Chondrocyte (in vitro differentiated cells): ENCODE data around the gene ACAT1. TPM values are rescaled to one million over a fixed set of nuclear protein-coding genes. Genes with fewer than 3 reads are reported as not detected.
"Not testable (repeated sequence)": the region's sequence is repeated elsewhere in the genome, so short reads cannot be mapped to it uniquely, and the experiment has no call there.

Experiments used
- DNase-seq: peaks from one replicate; pipeline ENCODE4 v3.0.0; 2021; ENCODE audit warnings: mixed read lengths, low spot score
- H3K27ac Mint-ChIP-seq: one replicate; pipeline ENCODE4 v1.8.0; 2021; ENCODE audit warnings: mild to moderate bottlenecking, moderate library complexity, mixed read lengths; ENCODE audit not compliant: unreplicated experiment
- H3K27me3 Mint-ChIP-seq: 2 replicates; pipeline ENCODE4 v1.8.0; 2021; ENCODE audit warnings: low read depth, mixed read lengths
- H3K36me3 Mint-ChIP-seq: 2 replicates; pipeline ENCODE4 v1.8.0; 2021; ENCODE audit warnings: low read depth, mixed read lengths
- H3K4me1 Mint-ChIP-seq: 2 replicates; pipeline ENCODE4 v1.8.0; 2021; ENCODE audit warnings: low read depth, mild to moderate bottlenecking, mixed read lengths
- H3K4me3 Mint-ChIP-seq: one replicate; pipeline ENCODE4 v1.8.0; 2021; ENCODE audit warnings: mild to moderate bottlenecking, moderate library complexity, mixed read lengths; ENCODE audit not compliant: unreplicated experiment
- H3K9me3 Mint-ChIP-seq: 2 replicates; pipeline ENCODE4 v1.8.0; 2021; ENCODE audit warnings: low read depth, mixed read lengths
- total RNA-seq: library from RNA; stranded (reverse); gene quantifications from 3 replicates; pipeline ENCODE4 v1.2.1, GENCODE V29; 2021
- TF ChIP-seq, protein P1 (sequence below): fragments of 200-600 bp; sonication (generic); IDR thresholded peaks from 2 replicates; pipeline ENCODE4 v1.5.0; 2021; ENCODE audit warnings: antibody characterized with exemption, mild to moderate bottlenecking, moderate library complexity

ACAT1 gene
- total RNA-seq, 1 donor from 2014 or later, result 43.1 TPM

GRCh38 chr11:108117746-108118371, 3.5 kb upstream of the ACAT1 start:
- Mint-ChIP-seq H3K27me3 (no peaks in the 10 kb centered on the region), H3K4me1 (peaks cover 17% of the 10 kb centered on the region), H3K4me3 (no peak overlapping the region), H3K36me3 (no peaks in the 10 kb centered on the region), H3K27ac (no peak overlapping the region), H3K9me3 (no peaks in the 10 kb centered on the region)
- DNase-seq, result no peak
- TF ChIP-seq, protein P1, sequence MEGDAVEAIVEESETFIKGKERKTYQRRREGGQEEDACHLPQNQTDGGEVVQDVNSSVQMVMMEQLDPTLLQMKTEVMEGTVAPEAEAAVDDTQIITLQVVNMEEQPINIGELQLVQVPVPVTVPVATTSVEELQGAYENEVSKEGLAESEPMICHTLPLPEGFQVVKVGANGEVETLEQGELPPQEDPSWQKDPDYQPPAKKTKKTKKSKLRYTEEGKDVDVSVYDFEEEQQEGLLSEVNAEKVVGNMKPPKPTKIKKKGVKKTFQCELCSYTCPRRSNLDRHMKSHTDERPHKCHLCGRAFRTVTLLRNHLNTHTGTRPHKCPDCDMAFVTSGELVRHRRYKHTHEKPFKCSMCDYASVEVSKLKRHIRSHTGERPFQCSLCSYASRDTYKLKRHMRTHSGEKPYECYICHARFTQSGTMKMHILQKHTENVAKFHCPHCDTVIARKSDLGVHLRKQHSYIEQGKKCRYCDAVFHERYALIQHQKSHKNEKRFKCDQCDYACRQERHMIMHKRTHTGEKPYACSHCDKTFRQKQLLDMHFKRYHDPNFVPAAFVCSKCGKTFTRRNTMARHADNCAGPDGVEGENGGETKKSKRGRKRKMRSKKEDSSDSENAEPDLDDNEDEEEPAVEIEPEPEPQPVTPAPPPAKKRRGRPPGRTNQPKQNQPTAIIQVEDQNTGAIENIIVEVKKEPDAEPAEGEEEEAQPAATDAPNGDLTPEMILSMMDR, result peak; percentile 85

DNA sequence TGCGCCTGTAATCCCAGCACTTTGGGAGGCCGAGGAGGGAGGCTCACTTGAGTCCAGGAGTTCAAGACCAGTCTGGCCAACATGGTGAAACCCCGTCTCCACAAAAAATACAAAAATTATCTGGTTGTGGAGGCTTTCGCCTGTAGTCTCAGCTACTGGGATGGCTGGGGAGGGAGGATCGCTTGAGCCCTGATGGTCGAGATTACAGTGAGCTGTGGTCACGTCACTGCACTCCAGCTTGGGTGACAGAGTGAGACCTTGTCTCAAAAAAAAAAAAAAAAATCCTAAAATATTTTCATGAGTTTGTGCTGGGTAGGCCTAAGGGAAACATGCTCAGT, 462 bp upstream of the ACAT1 start:
- not testable (repeated sequence) for DNase-seq, H3K9me3 Mint-ChIP-seq, H3K36me3 Mint-ChIP-seq, H3K27me3 Mint-ChIP-seq
- peak overlapping the region; percentile 70 for H3K27ac Mint-ChIP-seq
- H3K4me3 Mint-ChIP-seq, result peak overlapping the region; percentile 89
- H3K4me1 Mint-ChIP-seq, result peaks cover 31% of the 10 kb centered on the region

- peak overlapping the region; percentile 92 for H3K27ac Mint-ChIP-seq
- TF ChIP-seq, protein P1, result no peak
- peaks cover 4% of the 10 kb centered on the region for H3K36me3 Mint-ChIP-seq
- peaks cover 31% of the 10 kb centered on the region for H3K4me1 Mint-ChIP-seq
- H3K27me3 Mint-ChIP-seq, result no peaks in the 10 kb centered on the region
- H3K4me3 Mint-ChIP-seq, result peak overlapping the region; percentile 89
- no peaks in the 10 kb centered on the region for H3K9me3 Mint-ChIP-seq
- DNase-seq, result no peak
Observed at GRCh38 chr11:108122166-108122628, 830 bp downstream of the ACAT1 start.

GRCh38 chr11:108125096-108125495, 3.7 kb downstream of the ACAT1 start:
- Mint-ChIP-seq H3K27ac (no peak overlapping the region), H3K4me3 (no peak overlapping the region), H3K4me1 (peaks cover 31% of the 10 kb centered on the region), H3K36me3 (peaks cover 13% of the 10 kb centered on the region), H3K9me3 (no peaks in the 10 kb centered on the region), H3K27me3 (no peaks in the 10 kb centered on the region)
- DNase-seq, result no peak
- TF ChIP-seq, protein P1, result no peak

- no peaks in the 10 kb centered on the region for H3K9me3 Mint-ChIP-seq
- TF ChIP-seq, protein P1, result no peak
- no peaks in the 10 kb centered on the region for H3K27me3 Mint-ChIP-seq
- H3K4me1 Mint-ChIP-seq, result peaks cover 10% of the 10 kb centered on the region
- no peak for DNase-seq
- peaks cover 17% of the 10 kb centered on the region for H3K36me3 Mint-ChIP-seq
- H3K4me3 Mint-ChIP-seq, result no peak overlapping the region
- no peak overlapping the region for H3K27ac Mint-ChIP-seq
Observed at GRCh38 chr11:108128772-108129171, 7.4 kb downstream of the ACAT1 start.

DNA sequence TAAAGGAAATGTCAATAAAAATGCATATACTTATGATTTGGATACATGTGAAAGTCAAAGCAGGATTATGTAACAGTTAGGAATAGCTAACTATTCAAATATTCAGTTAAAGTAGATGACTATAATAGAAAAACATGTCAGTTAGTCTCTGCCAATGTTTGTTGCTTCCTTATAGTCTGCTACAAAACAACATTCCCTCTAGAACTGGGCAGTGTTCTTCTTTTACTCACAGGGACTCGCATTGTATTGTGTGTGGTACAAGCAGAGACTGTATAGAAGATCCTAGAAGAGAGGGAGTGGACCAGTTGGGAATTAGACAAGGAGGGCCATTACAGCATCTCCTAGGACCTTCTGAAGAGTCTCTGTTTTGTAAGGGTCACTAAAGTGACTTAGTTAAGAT, 10.6 kb downstream of the ACAT1 start:
- no peak overlapping the region for H3K4me3 Mint-ChIP-seq
- H3K27me3 Mint-ChIP-seq, result no peaks in the 10 kb centered on the region
- DNase-seq, result no peak
- no peaks in the 10 kb centered on the region for H3K9me3 Mint-ChIP-seq
- TF ChIP-seq, protein P1, result no peak
- H3K27ac Mint-ChIP-seq, result no peak overlapping the region
- H3K4me1 Mint-ChIP-seq, result peaks cover 3% of the 10 kb centered on the region
- H3K36me3 Mint-ChIP-seq, result peaks cover 17% of the 10 kb centered on the region

DNA sequence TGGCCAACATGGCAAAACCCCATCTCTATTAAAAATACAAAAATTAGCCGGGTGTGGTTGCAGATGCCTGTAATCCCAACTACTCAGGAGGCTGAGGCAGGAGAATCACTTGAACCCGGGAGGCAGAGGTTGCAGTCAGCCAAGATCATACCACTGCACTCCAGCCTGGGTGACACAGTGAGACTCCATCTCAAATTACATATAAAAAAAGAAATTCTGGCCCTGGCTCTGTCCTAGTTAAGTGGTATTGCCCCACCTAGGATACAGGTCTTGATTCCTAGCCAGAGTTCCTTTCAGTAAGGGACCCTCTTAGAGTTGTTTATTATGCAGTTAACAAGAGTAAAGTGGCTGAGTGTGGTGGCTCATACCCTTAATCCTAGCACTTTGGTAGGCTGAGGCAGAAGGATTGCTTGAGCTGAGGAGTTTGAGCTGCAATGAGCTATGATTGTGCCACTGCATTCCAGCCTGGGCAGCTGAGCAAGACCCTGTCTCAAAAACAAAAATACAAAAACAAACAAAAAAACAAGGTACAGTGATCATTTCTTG, 11.7 kb downstream of the ACAT1 start:
- not testable (repeated sequence) for H3K27me3 Mint-ChIP-seq, H3K4me3 Mint-ChIP-seq, DNase-seq, H3K9me3 Mint-ChIP-seq, H3K4me1 Mint-ChIP-seq
- H3K27ac Mint-ChIP-seq, result peak overlapping the region; percentile 45
- H3K36me3 Mint-ChIP-seq, result peaks cover 16% of the 10 kb centered on the region
